ENCODE measurements around the gene EPHA8.

GRCh38 chr1:22530715-22531114, 32.6 kb upstream of the EPHA8 start:
- TF ChIP-seq SP1 (IDR thresholded peaks at IDR 0.05) (no peak), CTCF (IDR thresholded peaks at IDR 0.05; ENCODE audit: low read depth, low read length, missing input control) (no peak), MAX (IDR thresholded peaks at IDR 0.05) (no peak), FOXA1 (IDR thresholded peaks at IDR 0.05) (no peak), JUND (IDR thresholded peaks at IDR 0.05) (no peak), RXRA (IDR thresholded peaks at IDR 0.05) (no peak), RAD21 (IDR thresholded peaks at IDR 0.05) (no peak), FOXA2 (IDR thresholded peaks at IDR 0.05) (no peak), ATF3 (IDR thresholded peaks at IDR 0.05) (no peak), ZBTB33 (IDR thresholded peaks at IDR 0.05) (no peak), REST (IDR thresholded peaks at IDR 0.05) (no peak), YY1 (IDR thresholded peaks at IDR 0.05) (no peak), HNF4G (IDR thresholded peaks at IDR 0.05) (no peak)

Measured in liver (tissue), 3 donors.